ENCODE results near the gene NAA50. TPM values are rescaled to one million over a fixed set of nuclear protein-coding genes. Genes with fewer than 3 reads are reported as not detected.
A peak's percentile ranks its signal among the peaks of the same experiment; 100 is the strongest.

The NAA50 gene
- total RNA-seq, 1 donor from 2014 or later, result 144 TPM

GRCh38 chr3:113730550-113730949 is 15.5 kb downstream of the NAA50 start:
- intact Hi-C loops (cut with micrococcal nuclease), result no loop called here

GRCh38 chr3:113728661-113729060 is 17.4 kb downstream of the NAA50 start:
- intact Hi-C loops (cut with micrococcal nuclease), result no loop called here
- peaks cover 17% of the 10 kb centered on the region for H3K4me1 Mint-ChIP-seq (ENCODE audit: low read depth)
- DNase-seq (ENCODE audit: low spot score), result no peak

More at GRCh38 chr3:113730550-113730949, 15.5 kb downstream of the NAA50 start:
- H3K36me3 Mint-ChIP-seq (ENCODE audit: low read depth), result peaks cover 4% of the 10 kb centered on the region
- H3K27me3 Mint-ChIP-seq (ENCODE audit: insufficient read depth), result no peaks in the 10 kb centered on the region
- H3K4me1 Mint-ChIP-seq (ENCODE audit: low read depth), result peaks cover 6% of the 10 kb centered on the region
- no peak overlapping the region for H3K27ac Mint-ChIP-seq
- H3K4me3 Mint-ChIP-seq, result no peak overlapping the region
- DNase-seq (ENCODE audit: low spot score), result no peak
- H3K9me3 Mint-ChIP-seq, result no peaks in the 10 kb centered on the region

DNA sequence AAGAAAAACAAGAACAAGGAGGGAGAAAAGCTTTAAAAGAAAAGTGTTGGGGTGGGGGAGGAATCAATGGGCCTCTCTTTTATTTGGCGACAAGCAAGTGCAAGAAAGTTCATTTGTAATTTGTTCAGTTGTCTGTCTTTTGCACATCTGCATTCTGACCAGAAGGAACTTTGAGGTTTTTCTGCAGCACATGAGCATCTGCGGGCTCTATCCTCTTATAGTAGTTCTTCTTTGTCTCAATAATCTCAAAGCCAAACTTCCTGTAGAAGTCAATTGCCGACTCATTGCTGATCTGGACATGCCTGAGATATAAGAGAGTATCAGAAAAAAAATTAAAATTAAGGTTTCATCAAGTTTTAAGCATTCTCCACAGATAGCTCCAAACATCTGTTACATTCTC is 24.4 kb downstream of the NAA50 start:
- no peak overlapping the region for H3K4me3 Mint-ChIP-seq
- H3K27me3 Mint-ChIP-seq (ENCODE audit: insufficient read depth), result no peaks in the 10 kb centered on the region
- H3K4me1 Mint-ChIP-seq (ENCODE audit: low read depth), result peaks cover 23% of the 10 kb centered on the region
- no peak for DNase-seq (ENCODE audit: low spot score)
- peak overlapping the region; percentile 55 for H3K27ac Mint-ChIP-seq
- intact Hi-C loops (cut with micrococcal nuclease), result no loop called here
- H3K9me3 Mint-ChIP-seq, result no peaks in the 10 kb centered on the region
- H3K36me3 Mint-ChIP-seq (ENCODE audit: low read depth), result peaks cover 32% of the 10 kb centered on the region

More at GRCh38 chr3:113728661-113729060, 17.4 kb downstream of the NAA50 start:
- Mint-ChIP-seq H3K27me3 (ENCODE audit: insufficient read depth) (no peaks in the 10 kb centered on the region), H3K4me3 (no peak overlapping the region), H3K27ac (no peak overlapping the region), H3K36me3 (ENCODE audit: low read depth) (peaks cover 8% of the 10 kb centered on the region), H3K9me3 (no peaks in the 10 kb centered on the region)

GRCh38 chr3:113719758-113720157 is 26.3 kb downstream of the NAA50 start:
- DNase-seq (ENCODE audit: low spot score), result no peak
- no peak overlapping the region for H3K4me3 Mint-ChIP-seq
- no peak overlapping the region for H3K27ac Mint-ChIP-seq
- H3K4me1 Mint-ChIP-seq (ENCODE audit: low read depth), result peaks cover 21% of the 10 kb centered on the region
- H3K36me3 Mint-ChIP-seq (ENCODE audit: low read depth), result peaks cover 32% of the 10 kb centered on the region
- no peaks in the 10 kb centered on the region for H3K9me3 Mint-ChIP-seq
- intact Hi-C loops (cut with micrococcal nuclease), result loop anchor here (2.0 kb wide), 1 partner anchor 23 kb away; the partner anchor contains the start of gene USF3
- no peaks in the 10 kb centered on the region for H3K27me3 Mint-ChIP-seq (ENCODE audit: insufficient read depth)

DNA sequence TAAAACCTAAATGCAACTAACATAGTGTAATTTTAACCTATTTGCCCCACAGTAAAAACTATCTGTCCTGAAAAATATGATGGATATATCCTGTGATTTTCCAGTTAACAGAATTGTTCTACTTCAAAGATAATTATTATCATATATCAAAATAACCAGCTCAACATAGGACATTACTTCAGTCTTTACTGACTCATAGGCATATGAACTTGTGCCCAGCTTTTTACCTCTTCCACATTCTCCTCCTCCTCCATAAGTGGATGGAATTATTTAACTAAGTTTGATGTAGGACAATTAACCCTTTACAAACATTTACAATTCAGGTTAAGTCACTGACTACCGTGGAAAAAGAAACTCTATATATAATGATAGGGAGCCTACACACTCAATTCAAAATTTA is 26.8 kb downstream of the NAA50 start:
- H3K27ac Mint-ChIP-seq, result no peak overlapping the region
- no peak for DNase-seq (ENCODE audit: low spot score)
- H3K36me3 Mint-ChIP-seq (ENCODE audit: low read depth), result peaks cover 33% of the 10 kb centered on the region
- peaks cover 18% of the 10 kb centered on the region for H3K4me1 Mint-ChIP-seq (ENCODE audit: low read depth)
- no peak overlapping the region for H3K4me3 Mint-ChIP-seq
- intact Hi-C loops (cut with micrococcal nuclease), result loop anchor here (2.0 kb wide), 1 partner anchor 22 kb away; the partner anchor contains the start of gene USF3
- H3K9me3 Mint-ChIP-seq, result no peaks in the 10 kb centered on the region
- no peaks in the 10 kb centered on the region for H3K27me3 Mint-ChIP-seq (ENCODE audit: insufficient read depth)

DNA sequence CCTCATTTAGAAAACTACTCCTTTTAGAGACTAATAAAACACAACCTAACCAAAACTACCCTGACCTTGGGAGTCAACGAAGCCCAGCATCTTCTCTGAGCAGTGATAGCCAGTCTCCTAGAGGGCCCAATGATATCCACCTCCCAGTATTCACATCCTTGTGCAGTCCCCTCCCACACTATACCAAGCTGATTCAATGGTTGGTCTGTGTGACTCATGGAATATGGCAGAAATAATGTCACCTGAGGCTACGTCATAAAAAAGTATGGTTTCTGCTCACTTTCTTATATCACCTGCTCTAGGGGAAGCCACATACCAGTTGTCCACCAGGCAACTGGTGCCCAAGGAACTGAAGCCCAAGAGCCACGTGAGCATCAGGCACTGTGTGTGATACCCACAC is 28.2 kb downstream of the NAA50 start:
- Mint-ChIP-seq H3K27me3 (ENCODE audit: insufficient read depth) (no peaks in the 10 kb centered on the region), H3K4me1 (ENCODE audit: low read depth) (peaks cover 9% of the 10 kb centered on the region), H3K9me3 (no peaks in the 10 kb centered on the region), H3K27ac (peak overlapping the region; percentile 62), H3K36me3 (ENCODE audit: low read depth) (peaks cover 31% of the 10 kb centered on the region), H3K4me3 (no peak overlapping the region)
- intact Hi-C loops (cut with micrococcal nuclease), result loop anchor here (2.0 kb wide), 1 partner anchor 21 kb away; the partner anchor contains the start of gene USF3
- DNase-seq (ENCODE audit: low spot score), result no peak

DNA sequence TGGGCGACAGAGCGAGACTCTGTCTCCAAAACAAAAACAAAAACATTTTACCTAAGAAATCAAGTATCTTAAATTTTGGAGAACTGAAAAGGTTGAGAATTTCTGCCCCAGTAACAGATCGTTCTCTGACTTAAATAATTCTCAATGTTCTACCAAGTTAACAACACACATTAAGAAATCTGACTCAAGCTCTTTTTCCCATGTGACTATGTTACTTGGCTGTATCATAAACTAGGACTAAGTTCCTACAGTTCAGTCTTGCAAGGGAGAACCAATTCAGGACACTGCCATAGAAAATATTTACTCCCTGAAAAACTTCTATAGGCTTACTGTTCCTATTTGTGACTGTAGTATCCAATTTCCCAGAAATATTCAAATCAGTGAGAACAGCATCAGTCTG is 28.7 kb downstream of the NAA50 start:
- no peaks in the 10 kb centered on the region for H3K9me3 Mint-ChIP-seq
- peaks cover 28% of the 10 kb centered on the region for H3K36me3 Mint-ChIP-seq (ENCODE audit: low read depth)
- intact Hi-C loops (cut with micrococcal nuclease), result no loop called here

DNA sequence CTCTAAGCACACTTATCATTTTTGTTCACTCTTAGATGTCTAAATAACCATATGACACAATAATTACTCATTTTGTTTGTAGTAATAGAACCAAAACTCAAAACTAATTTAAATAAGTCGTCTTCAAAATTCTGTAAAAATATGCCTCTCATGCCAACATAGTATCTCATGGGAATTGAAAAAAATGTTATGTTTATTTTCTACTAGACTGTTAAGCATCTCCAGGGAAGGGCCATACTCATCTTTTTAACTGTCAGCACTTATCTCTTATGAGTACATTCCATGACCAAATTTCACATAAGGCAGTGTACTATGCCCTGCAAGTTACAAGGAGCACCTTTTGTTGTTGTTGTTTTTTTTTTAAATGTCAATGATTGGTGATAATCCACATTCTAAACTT is 31.3 kb downstream of the NAA50 start:
- Mint-ChIP-seq H3K36me3 (ENCODE audit: low read depth) (peaks cover 13% of the 10 kb centered on the region), H3K9me3 (no peaks in the 10 kb centered on the region), H3K4me1 (ENCODE audit: low read depth) (peaks cover 9% of the 10 kb centered on the region), H3K27ac (no peak overlapping the region), H3K27me3 (ENCODE audit: insufficient read depth) (peaks cover 9% of the 10 kb centered on the region), H3K4me3 (no peak overlapping the region)
- no peak for DNase-seq (ENCODE audit: low spot score)
- intact Hi-C loops (cut with micrococcal nuclease), result no loop called here

More for the DNA sequence above, 28.7 kb downstream of the NAA50 start:
- DNase-seq (ENCODE audit: low spot score), result no peak
- Mint-ChIP-seq H3K4me3 (no peak overlapping the region), H3K27me3 (ENCODE audit: insufficient read depth) (no peaks in the 10 kb centered on the region), H3K27ac (peak overlapping the region; percentile 62), H3K4me1 (ENCODE audit: low read depth) (peaks cover 9% of the 10 kb centered on the region)

DNA sequence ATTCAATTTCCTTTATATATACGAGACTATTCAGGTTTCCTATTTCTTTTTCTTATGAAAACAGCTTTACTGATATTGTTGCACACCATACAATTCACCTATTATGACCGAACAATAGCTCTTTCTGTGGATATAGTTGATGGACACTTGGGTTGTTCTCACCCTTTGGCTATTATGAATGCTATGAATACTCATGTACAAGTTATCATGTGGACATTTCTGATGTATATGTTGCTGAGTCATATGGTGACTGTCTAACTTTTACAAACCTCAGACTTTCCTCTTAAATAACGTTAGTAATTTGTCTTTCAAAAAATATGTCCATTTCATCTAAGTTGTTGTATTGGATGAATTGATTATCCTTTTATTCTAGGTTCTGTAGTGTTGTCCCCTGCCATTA is 33.9 kb downstream of the NAA50 start:
- DNase-seq (ENCODE audit: low spot score), result no peak
- intact Hi-C loops (cut with micrococcal nuclease), result no loop called here
- Mint-ChIP-seq H3K9me3 (no peaks in the 10 kb centered on the region), H3K27ac (no peak overlapping the region), H3K4me3 (no peak overlapping the region), H3K4me1 (ENCODE audit: low read depth) (no peaks in the 10 kb centered on the region), H3K27me3 (ENCODE audit: insufficient read depth) (peaks cover 17% of the 10 kb centered on the region), H3K36me3 (ENCODE audit: low read depth) (peaks cover 6% of the 10 kb centered on the region)

- no peak for DNase-seq (ENCODE audit: low spot score)
- intact Hi-C loops (cut with micrococcal nuclease), result no loop called here
- H3K4me1 Mint-ChIP-seq (ENCODE audit: low read depth), result no peaks in the 10 kb centered on the region
- H3K36me3 Mint-ChIP-seq (ENCODE audit: low read depth), result no peaks in the 10 kb centered on the region
- no peaks in the 10 kb centered on the region for H3K9me3 Mint-ChIP-seq
- no peak overlapping the region for H3K27ac Mint-ChIP-seq
- peaks cover 21% of the 10 kb centered on the region for H3K27me3 Mint-ChIP-seq (ENCODE audit: insufficient read depth)
- no peak overlapping the region for H3K4me3 Mint-ChIP-seq
Observed at GRCh38 chr3:113707835-113708234, 38.2 kb downstream of the NAA50 start.

GRCh38 chr3:113698956-113699355 is 47.1 kb downstream of the NAA50 start:
- DNase-seq (ENCODE audit: low spot score), result no peak
- H3K4me3 Mint-ChIP-seq, result peak overlapping the region; percentile 79
- H3K36me3 Mint-ChIP-seq (ENCODE audit: low read depth), result peaks cover 8% of the 10 kb centered on the region
- peaks cover 11% of the 10 kb centered on the region for H3K4me1 Mint-ChIP-seq (ENCODE audit: low read depth)
- peaks cover 2% of the 10 kb centered on the region for H3K27me3 Mint-ChIP-seq (ENCODE audit: insufficient read depth)
- no peak overlapping the region for H3K27ac Mint-ChIP-seq
- intact Hi-C loops (cut with micrococcal nuclease), result loop anchor here (5.0 kb wide), 2 partner anchors 167 to 647 kb away; partner anchors contain the start of gene SIDT1
- H3K9me3 Mint-ChIP-seq, result no peaks in the 10 kb centered on the region

DNA sequence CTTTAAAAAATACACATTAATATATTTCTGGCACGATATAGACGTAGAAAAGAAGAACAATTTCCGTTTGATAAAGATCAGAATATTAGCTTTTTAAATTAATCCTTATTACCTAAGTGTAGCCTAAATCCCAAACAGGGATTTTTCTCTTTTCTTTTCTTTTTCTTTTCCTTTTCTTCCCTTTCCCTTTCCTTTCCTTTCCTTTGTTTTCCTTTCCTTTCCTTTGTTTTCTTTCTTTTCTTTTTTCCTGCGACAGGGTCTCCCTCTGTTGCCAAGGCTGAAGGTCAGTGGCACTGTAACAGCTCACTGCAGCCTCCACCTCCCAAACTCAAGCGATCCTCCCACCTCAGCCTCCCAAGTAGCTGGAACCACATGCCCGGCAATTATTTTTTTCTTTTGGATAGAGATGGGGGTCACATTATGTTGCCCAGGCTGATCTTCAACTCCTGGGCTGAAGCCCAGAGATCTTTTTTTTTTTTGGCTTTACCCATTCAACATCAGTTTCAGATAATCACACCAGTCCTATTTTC is 47.8 kb downstream of the NAA50 start:
- H3K36me3 Mint-ChIP-seq (ENCODE audit: low read depth), result peaks cover 10% of the 10 kb centered on the region
- H3K27me3 Mint-ChIP-seq (ENCODE audit: insufficient read depth), result peaks cover 2% of the 10 kb centered on the region
- intact Hi-C loops (cut with micrococcal nuclease), result loop anchor here (5.0 kb wide), 2 partner anchors 166 to 646 kb away; partner anchors contain the start of gene SIDT1
- H3K4me1 Mint-ChIP-seq (ENCODE audit: low read depth), result peaks cover 18% of the 10 kb centered on the region
- no peak for DNase-seq (ENCODE audit: low spot score)
- peak overlapping the region; percentile 16 for H3K27ac Mint-ChIP-seq
- no peaks in the 10 kb centered on the region for H3K9me3 Mint-ChIP-seq
- peak overlapping the region; percentile 69 for H3K4me3 Mint-ChIP-seq

DNA sequence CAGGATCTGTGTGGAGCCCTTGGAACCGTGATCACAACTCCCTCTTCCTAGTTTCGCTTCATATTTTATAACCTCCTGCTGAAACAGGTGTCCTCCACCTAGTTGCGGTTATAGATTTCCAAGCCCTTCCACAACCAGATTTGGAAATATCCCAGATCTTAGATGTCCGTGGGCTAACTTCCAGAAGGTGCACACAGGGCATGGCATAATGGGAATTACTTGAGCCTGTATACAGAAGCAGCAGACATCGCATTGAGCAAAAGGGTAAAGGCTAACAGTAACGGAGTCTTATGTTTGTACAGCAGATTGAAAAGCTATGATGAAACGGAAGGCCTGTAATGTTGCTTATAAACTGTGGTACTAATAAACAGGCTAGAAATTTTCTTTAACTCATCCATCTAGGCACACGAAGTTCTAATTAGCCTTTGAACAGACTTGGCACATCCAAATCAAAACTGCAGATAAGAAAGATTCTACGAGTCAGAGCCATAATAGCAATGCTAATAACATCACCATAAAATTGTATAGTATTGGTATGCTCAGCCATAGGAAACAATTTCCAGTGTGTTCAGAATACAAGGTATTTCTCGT is 48.5 kb downstream of the NAA50 start:
- no peak for DNase-seq (ENCODE audit: low spot score)
- intact Hi-C loops (cut with micrococcal nuclease), result loop anchor here (1.0 to 5.0 kb wide), 8 partner anchors 21 to 1021 kb away; partner anchors contain the start of gene SIDT1
- peaks cover 2% of the 10 kb centered on the region for H3K27me3 Mint-ChIP-seq (ENCODE audit: insufficient read depth)
- no peak overlapping the region for H3K4me3 Mint-ChIP-seq
- H3K36me3 Mint-ChIP-seq (ENCODE audit: low read depth), result peaks cover 12% of the 10 kb centered on the region
- H3K27ac Mint-ChIP-seq, result no peak overlapping the region
- no peaks in the 10 kb centered on the region for H3K9me3 Mint-ChIP-seq
- H3K4me1 Mint-ChIP-seq (ENCODE audit: low read depth), result peaks cover 20% of the 10 kb centered on the region
